Mononuclear cell (primary cell): ENCODE measurements around the gene RPUSD3. TPM values are rescaled to one million over a fixed set of nuclear protein-coding genes. Genes with fewer than 3 reads are reported as not detected.

Source experiments
- total RNA-seq: library from RNA; depleted of rRNA; stranded (reverse); fragments of >200 nt; gene quantifications from one replicate; pipeline ENCODE4 v1.2.3, GENCODE V29; 2012

RPUSD3 gene
- total RNA-seq, 1 donor, result 5.7 TPM

Other genes with a start within 250 kb of the RPUSD3 start
- gene MTMR14, start 194.5 kb downstream of the RPUSD3 start, total RNA-seq, result 98.2 TPM
- not detected for gene CPNE9, start 140.2 kb downstream of the RPUSD3 start, total RNA-seq
- 40.9 TPM for gene BRPF1, start 112.3 kb downstream of the RPUSD3 start, total RNA-seq
- 7.8 TPM for gene OGG1, start 94.1 kb downstream of the RPUSD3 start, total RNA-seq
- gene CAMK1, start 74.1 kb downstream of the RPUSD3 start, total RNA-seq, result 24.7 TPM
- 28.8 TPM for gene TADA3, start 51.5 kb downstream of the RPUSD3 start, total RNA-seq
- gene ARPC4, start 50.9 kb downstream of the RPUSD3 start, total RNA-seq, result 284 TPM
- 44.6 TPM for gene TTLL3, start 33.7 kb downstream of the RPUSD3 start, total RNA-seq
- gene CIDEC, start 36.2 kb upstream of the RPUSD3 start, total RNA-seq, result not detected
- 15.0 TPM for gene JAGN1, start 46.6 kb upstream of the RPUSD3 start, total RNA-seq
- 0.10 TPM for gene IL17RE, start 58.8 kb upstream of the RPUSD3 start, total RNA-seq
- gene IL17RC, start 73.1 kb upstream of the RPUSD3 start, total RNA-seq, result 2.7 TPM
- 7.2 TPM for gene CRELD1, start 89.8 kb upstream of the RPUSD3 start, total RNA-seq
- gene PRRT3, start 108.4 kb upstream of the RPUSD3 start, total RNA-seq, result 3.9 TPM
- gene EMC3, start 142.8 kb upstream of the RPUSD3 start, total RNA-seq, result 77.1 TPM
- 15.7 TPM for gene FANCD2, start 182.4 kb upstream of the RPUSD3 start, total RNA-seq